Left forelimb (tissue), 1 donor: ENCODE measurements around the gene EIF4H.
"Not testable (repeated sequence)": the region's sequence is repeated elsewhere in the genome, so short reads cannot be mapped to it uniquely, and the experiment has no call there.

Experiments used
- DNase-seq: peaks from one replicate; pipeline ENCODE4 v3.0.0-alpha.2; 2018; ENCODE audit warnings: low spot score

Gene EIF4H

DNA sequence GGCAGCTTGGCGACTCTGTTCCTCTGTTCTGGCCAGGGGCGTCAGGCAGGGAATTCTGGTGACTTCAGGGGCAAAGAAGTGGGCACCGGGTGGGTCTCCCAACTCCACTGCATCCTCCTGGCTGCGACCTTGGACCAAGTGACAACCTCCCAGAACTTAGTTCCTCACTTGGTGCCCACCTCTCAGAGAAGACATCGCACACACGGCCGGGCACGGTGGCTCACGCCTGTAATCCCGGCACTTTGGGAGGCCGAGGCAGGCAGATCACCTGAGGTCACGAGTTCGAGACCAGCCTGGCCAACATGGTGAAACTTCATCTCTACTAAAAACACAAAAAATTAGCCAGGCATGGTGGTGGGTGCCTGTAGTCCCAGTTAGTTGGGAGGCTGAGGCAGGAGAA lies 50.8 kb downstream of the EIF4H start:
- DNase-seq: not testable (repeated sequence)

DNA sequence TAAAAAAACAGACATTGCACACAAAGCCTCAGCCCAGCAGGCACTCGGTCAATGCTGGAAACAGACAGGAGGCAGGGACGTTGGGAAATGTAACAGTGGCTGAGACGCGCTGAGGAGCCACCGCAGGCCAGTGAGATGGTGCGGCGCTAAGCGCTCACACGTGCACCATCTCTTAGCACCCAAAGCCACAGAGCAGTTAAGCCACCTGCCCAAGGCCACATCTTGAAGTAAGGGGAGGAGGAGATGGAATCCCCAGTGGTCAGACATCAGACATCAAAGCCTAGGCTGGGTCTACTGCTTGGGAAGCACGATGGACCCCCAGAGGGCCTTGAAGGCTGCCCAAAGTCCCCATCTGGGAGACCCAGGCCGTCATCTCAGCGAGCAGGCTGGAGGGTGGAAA lies 51.2 kb downstream of the EIF4H start:
- no peak for DNase-seq

DNA sequence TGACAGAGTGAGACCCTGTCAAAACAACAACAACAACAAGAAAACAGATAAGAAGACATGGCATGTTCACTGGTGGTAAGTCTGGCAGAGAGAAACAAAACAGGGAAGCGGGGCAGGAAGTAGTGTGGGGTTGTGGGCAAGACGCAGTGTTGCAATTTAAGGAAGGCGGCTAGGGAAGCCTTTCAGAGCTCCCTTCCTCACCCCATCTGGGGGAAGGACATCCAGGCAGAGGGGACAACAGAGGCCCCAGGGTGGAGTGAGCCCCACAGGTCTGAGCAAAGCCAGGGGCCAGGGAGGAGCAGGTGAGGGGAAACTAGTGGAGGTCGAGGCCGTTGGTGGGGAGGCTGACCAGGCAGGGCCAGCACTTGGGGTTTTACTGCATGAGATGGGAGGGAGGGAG lies 52.5 kb downstream of the EIF4H start:
- DNase-seq: no peak

DNA sequence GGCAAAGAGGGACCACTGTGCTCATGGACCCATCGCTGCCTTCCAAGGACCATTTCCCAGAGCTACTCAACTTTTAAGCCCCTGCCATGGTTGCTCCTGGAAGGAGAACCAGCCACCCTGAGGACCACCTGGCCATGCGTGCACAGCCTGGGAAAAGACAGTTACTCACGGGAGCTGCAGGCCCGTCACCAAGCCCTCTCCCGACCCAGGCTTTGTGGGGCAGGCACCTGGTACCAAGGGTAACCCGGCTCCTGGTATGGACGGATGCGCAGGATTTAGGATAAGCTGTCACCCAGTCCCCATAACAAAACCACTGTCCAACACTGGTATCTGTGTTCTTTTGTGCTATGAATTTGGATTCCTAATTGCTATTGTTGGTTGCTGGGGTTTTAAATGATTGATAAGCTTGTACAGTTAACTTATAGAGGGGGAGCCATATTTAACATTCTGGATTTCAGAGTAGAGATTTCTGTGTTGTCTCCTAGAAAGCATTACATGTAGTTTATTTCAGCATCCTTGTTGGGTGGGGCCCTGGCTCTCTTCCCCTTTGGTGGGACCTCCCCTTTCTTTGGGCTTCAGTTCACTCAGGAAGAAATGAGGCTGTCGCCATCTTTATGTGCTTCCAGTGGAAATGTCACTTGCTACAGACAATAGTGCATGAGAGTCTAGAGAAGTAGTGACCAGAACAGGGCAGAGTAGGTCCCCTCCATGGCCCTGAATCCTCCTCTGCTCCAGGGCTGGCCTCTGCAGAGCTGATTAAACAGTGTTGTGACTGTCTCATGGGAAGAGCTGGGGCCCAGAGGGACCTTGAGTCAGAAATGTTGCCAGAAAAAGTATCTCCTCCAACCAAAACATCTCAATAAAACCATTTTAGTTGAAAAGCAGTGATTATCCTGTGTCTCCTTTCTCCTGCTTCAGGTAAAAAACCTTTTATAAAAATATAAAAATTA lies 55.1 kb downstream of the EIF4H start:
- no peak for DNase-seq

DNA sequence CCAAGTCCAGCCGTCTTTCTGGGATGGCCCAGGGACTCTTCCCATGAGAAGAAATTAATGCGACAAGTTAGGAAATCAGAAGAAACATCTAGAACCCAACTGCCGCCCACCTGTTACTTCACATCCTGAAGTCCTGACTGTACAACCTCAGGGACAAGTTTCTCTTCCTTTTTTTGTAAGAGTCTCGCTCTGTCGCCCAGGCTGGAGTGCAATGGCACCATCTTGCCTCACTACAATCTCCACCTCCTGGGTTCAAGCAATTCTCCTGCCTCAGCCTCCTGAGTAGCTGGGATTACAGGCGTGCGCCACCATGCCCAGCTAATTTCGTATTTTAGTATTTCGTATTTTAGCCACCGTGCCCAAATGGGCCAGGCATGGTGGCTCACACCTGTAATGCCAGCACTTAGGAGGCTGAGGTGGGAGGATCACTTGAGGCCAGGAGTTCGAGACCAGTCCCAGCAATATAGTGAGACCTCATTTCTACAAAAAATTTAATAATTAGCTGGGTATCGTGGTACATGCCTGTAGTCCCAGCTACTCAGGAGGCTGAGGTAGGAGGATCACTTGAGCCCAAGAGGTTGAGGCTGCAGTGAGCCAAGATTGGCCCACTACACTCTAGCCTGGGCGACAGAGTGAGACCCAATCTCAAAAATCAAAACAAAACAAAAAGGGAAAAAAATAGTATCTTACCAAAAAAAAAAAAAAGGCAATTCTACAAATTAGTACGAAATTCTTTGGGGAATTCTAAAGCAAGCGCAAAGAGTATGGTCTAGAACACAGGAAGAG lies 56.5 kb downstream of the EIF4H start:
- DNase-seq: no peak

DNA sequence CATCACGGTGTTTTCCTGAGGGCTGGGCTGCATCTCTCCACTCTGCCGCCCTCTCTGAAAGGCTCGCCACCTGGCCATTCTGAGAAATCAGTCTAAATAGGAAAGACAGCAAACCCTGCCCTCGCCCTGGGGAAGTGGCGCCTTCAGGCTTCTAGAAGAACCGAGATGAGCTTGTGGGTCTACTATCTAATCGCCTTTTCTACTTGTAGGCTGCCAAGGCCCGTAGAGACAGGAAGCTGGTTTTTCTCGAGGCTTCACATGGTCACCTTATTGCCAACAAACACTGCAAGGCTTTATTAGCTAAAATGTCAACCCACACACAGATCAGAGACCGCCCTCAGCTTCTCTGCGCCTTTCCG lies 57.1 kb downstream of the EIF4H start:
- DNase-seq: no peak

DNA sequence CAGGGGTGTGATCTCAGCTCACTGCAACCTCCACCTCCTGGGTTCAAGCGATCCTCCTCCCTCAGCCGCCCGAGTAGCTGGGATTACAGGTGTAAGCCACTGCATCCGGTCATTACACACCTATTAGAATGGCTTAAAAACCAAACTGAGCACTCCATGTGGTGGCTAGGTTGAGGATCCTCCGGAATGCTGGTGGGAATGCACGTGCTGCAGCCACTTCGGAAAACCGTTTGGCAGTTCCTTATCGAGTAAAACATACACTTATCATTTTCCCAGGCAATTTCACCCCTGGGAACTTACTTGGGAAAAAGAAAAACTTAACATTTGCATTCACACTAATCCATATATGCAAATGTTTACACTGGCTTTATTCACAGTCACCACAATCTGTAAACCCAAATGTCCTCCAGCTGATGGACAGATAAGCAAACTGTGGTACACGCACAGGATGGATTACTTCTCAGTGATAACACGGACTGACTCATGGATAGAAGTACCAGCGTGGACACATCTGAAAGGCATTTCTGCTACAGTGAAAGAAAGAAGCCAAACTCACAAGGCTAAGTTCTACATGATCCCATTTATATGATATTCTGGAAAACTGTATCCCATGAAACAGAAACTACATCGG lies 59.6 kb downstream of the EIF4H start:
- DNase-seq: no peak

DNA sequence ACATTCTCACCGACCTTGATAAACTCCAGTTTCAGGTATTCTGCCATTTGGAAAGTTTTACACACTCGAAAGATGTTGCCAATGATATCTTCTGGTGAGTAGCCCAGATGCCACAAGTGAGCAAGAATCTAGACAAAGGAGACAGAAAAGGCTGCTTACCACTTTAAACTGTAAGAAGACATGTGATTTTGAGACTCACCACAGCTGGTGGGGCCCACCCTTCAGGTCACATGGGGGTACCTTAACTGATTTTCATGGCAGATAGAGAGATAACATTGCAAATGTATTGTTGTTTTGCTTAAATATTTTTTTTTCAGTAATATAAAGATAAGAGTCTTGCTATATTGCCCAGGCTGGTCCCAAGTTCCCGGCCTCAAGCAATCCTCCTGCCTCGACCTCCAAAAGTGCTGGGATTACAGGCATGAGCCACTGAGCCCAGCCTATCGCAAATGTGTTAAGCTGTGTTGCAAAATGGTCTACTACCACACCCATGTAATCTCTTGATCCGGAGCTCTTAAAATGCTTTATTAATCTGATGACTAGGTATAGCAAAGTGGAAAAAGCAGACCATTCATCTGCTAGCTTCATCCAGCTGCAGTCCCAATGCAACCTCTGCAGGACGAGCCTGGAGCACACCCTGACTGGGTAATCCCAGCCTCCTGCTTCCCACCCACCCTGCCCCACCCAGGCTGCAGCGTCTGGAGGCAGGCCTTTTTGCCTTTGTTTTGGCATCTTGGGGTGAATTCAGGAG lies 61.5 kb downstream of the EIF4H start:
- DNase-seq: no peak

DNA sequence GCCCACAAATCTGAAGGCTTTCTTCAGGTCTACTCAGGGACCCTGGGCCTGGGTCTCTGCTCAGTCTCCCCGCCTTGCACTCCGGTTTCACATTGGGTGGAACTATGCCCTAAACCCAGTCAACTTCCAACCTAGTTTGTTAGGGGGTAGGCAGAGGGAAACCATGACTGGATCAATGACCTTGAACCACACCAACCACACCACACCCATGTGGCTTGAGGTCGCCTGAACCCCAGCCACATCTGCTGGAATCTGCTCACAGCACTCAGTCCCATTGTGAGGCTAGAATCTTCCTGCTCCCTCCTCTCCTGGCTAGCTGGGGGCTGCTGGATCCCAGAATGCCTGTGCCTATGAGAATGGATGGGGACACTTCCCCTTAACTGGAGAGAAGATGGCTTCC lies 62.1 kb downstream of the EIF4H start:
- DNase-seq: no peak

DNA sequence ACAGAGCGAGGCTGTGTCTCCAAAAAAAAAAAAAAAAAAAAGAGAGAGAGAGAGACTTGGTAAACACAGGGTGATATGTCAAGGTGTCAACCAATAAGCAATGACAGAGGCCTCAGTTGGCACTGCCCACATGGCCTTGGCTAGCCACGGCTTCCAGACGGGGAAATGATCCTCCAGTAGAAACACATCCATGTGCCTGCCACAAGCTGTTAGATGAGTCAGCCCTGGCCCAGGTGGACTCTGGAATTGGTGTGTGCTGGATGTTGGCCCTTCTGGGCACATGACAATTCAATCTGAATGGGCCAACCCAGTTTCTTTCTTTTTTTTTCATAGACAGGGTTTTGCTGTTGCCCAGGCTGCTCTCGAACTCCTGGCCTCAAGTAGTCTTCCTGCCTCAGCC lies 66.3 kb downstream of the EIF4H start:
- no peak for DNase-seq

DNA sequence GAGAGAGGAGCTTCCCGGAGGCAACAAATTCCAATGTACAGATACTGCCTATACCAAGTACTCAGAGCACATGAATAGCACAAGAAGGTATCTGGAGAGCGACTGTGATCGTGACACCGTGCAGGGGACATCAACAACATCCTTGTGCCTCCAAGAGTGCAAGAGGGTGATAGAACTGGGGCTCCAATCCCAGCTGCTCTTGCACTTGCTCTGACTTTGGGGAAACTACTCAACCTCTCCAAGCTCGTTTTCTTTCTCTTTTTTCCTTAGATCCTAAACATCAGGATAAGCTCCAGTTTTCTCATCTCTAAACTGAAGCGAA lies 67.9 kb downstream of the EIF4H start:
- no peak for DNase-seq

DNA sequence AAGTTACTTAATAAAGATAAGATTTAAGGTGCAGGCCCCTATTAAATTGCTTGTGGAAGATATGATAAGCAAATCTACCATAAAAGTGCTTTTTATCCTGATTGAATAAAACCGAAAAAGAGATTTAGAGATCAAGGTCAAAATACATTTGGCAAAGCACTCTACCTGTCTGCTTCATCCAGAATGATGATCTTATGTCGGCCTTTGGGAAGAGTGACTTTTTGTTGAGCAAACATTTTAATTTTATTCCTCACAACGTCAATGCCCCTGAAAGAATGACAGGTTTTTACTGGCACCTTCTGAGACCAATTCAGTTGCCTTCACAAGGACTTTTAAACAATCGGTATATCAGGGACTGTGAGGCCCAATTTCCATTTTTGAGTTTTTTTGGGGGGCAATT lies 72.3 kb downstream of the EIF4H start:
- no peak for DNase-seq
